Activated T-cell treated with anti-CD3 and anti-CD28 coated beads, Interleukin-2, amount 50 U/mL, for 4 hours (primary cell): ENCODE results near the gene CLIC6. TPM values are rescaled to one million over a fixed set of nuclear protein-coding genes. Genes with fewer than 3 reads are reported as not detected.
"Not testable (repeated sequence)": the region's sequence is repeated elsewhere in the genome, so short reads cannot be mapped to it uniquely, and the experiment has no call there.

Experiments
- ATAC-seq, 2 donors: fragments of 200-7000 bp; cut with Tn5 transposase; one replicate each; pipeline ENCODE4 v1.10.0; 2021
- DNase-seq: peaks from one replicate; pipeline ENCODE4 v3.0.0-alpha.2; 2020
- H3K27me3 Mint-ChIP-seq: one replicate; pipeline ENCODE4 v1.8.0; 2021; ENCODE audit warnings: low read depth, mixed read lengths
- H3K36me3 Mint-ChIP-seq: one replicate; pipeline ENCODE4 v1.8.0; 2022; ENCODE audit warnings: mixed read lengths; ENCODE audit not compliant: insufficient read depth
- H3K4me1 Mint-ChIP-seq: one replicate; pipeline ENCODE4 v1.8.0; 2021; ENCODE audit warnings: low read depth, mixed read lengths
- H3K4me3 Mint-ChIP-seq: one replicate; pipeline ENCODE4 v1.8.0; 2021; ENCODE audit warnings: mild to moderate bottlenecking, moderate library complexity, mixed read lengths
- H3K9me3 Mint-ChIP-seq: one replicate; pipeline ENCODE4 v1.8.0; 2021; ENCODE audit warnings: mixed read lengths
- total RNA-seq, 3 donors: library from RNA; stranded (reverse); gene quantifications; one replicate each; pipeline ENCODE4 v1.2.1, GENCODE V29; 2021

The CLIC6 gene
- total RNA-seq, 3 donors from 2014 or later: 0.11 to 0.38 (median 0.13) TPM

GRCh38 chr21:34642211-34643075 lies 26.4 kb upstream of the CLIC6 start:
- ATAC-seq (no peak), DNase-seq (no peak)
- Mint-ChIP-seq H3K27me3 (peaks cover 3% of the 10 kb centered on the region), H3K9me3 (no peaks in the 10 kb centered on the region), H3K4me1 (peaks cover 17% of the 10 kb centered on the region), H3K4me3 (no peak overlapping the region), H3K36me3 (no peaks in the 10 kb centered on the region)

DNA sequence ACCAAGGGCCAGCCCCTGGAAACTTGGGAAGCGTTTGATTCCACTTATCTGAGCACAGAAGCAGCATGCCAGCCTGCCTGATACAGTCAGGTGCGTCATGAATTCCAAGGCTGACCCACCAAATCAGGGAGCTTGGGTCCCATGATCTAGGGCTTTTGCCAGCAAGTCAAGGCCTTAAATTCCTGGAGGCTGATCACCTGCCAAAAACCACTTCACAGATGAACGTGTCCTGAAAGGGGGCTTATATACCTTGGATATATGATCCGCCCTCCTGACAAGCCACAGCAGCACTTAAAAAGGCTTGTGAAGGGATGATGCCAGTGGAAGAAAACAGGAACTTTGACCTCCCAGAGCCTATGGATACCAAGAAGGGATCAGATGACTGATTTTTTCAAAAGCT lies 24.0 kb upstream of the CLIC6 start:
- Mint-ChIP-seq H3K36me3 (no peaks in the 10 kb centered on the region), H3K27me3 (peaks cover 8% of the 10 kb centered on the region), H3K9me3 (no peaks in the 10 kb centered on the region), H3K4me1 (peaks cover 12% of the 10 kb centered on the region), H3K4me3 (no peak overlapping the region)
- ATAC-seq (no peak), DNase-seq (no peak)

DNA sequence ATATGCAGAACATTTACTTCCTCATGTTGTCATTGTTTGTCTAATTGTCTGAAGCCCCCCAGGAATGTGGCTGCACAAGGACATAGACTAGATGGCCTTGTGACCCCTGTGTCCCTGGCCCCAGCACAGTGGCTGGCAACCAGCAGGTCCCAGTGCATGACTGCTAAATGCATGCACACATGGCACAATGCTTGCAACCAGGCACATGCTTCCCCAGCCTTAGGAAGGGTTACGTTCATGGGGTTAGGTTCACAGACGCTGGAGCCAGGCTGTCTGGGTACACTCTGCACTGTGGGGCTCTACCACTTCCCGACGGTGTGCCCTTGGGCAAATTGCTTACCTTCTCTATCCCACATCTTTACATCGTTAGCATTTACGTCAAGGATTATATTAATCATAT lies 21.2 kb upstream of the CLIC6 start:
- ATAC-seq: no peak
- no peak for DNase-seq
- Mint-ChIP-seq H3K4me3 (no peak overlapping the region), H3K36me3 (peaks cover 1% of the 10 kb centered on the region), H3K9me3 (peaks cover 5% of the 10 kb centered on the region), H3K4me1 (no peaks in the 10 kb centered on the region), H3K27me3 (peaks cover 15% of the 10 kb centered on the region)

DNA sequence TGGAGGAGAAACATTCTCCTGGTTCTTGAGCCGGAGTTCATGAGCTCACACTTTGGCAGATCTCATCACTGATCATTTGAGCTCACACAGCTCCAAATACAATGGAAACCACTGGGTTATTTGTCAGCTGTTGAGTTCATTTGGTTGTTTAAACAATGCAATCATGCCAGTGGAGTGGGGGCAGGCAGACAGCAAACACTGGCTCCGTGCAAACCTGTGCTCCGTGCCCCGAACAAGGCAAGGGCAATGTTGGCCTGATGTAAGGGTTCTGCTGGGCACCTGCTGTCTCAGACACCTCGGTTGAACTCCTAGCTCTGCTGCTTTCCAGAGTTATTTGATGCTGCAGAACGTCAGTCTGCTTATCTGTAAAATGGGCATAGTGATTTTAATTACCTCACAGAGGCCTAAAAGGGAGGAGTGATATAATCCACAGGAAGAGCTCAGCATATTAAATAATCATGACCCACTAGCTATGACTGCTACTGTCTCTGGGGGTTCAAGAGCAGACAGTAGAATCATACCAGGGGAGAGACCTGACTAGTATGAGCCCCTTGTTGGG lies 20.0 kb upstream of the CLIC6 start:
- H3K27me3 Mint-ChIP-seq: peaks cover 26% of the 10 kb centered on the region
- DNase-seq (no peak), ATAC-seq (no peak)
- H3K4me3 Mint-ChIP-seq: no peak overlapping the region
- peaks cover 1% of the 10 kb centered on the region for H3K36me3 Mint-ChIP-seq
- H3K4me1 Mint-ChIP-seq: no peaks in the 10 kb centered on the region
- H3K9me3 Mint-ChIP-seq: peaks cover 5% of the 10 kb centered on the region

- Mint-ChIP-seq H3K27me3 (peaks cover 28% of the 10 kb centered on the region), H3K4me1 (no peaks in the 10 kb centered on the region), H3K9me3 (peaks cover 5% of the 10 kb centered on the region), H3K36me3 (peaks cover 1% of the 10 kb centered on the region), H3K4me3 (no peak overlapping the region)
- DNase-seq (no peak), ATAC-seq (no peak)
Measured at GRCh38 chr21:34649400-34649799, 19.4 kb upstream of the CLIC6 start.

GRCh38 chr21:34650861-34651431 lies 17.8 kb upstream of the CLIC6 start:
- peaks cover 36% of the 10 kb centered on the region for H3K27me3 Mint-ChIP-seq
- H3K4me3 Mint-ChIP-seq: no peak overlapping the region
- no peak for DNase-seq
- H3K9me3 Mint-ChIP-seq: peaks cover 5% of the 10 kb centered on the region
- no peaks in the 10 kb centered on the region for H3K4me1 Mint-ChIP-seq
- ATAC-seq: no peak
- H3K36me3 Mint-ChIP-seq: peaks cover 1% of the 10 kb centered on the region

DNA sequence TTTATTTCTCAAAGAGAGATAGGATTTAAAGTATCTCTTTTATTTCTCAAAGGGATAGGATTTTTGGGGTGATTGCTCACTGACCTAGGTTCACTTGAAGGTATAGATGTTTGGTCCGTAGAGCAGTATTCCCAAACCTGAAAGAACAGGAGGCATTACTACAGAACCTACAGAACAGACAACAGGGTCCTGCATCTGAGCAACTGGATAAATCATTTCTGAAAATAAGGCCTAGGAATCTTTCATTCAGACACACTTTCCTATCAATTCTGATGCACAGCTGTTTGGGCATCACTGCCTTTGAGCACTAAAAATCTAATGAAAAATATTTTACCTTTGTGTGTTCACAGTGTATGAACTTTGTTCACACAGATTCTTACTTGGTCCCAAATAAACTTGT lies 17.2 kb upstream of the CLIC6 start:
- Mint-ChIP-seq H3K36me3 (peaks cover 1% of the 10 kb centered on the region), H3K4me1 (no peaks in the 10 kb centered on the region), H3K4me3 (no peak overlapping the region), H3K9me3 (peaks cover 5% of the 10 kb centered on the region), H3K27me3 (peaks cover 41% of the 10 kb centered on the region)
- DNase-seq: no peak
- no peak for ATAC-seq

GRCh38 chr21:34653522-34653921 lies 15.3 kb upstream of the CLIC6 start:
- Mint-ChIP-seq H3K9me3 (peaks cover 5% of the 10 kb centered on the region), H3K4me1 (no peaks in the 10 kb centered on the region), H3K36me3 (peaks cover 1% of the 10 kb centered on the region), H3K4me3 (no peak overlapping the region), H3K27me3 (peaks cover 51% of the 10 kb centered on the region)
- no peak for ATAC-seq
- DNase-seq: no peak

- no peaks in the 10 kb centered on the region for H3K4me1 Mint-ChIP-seq
- peaks cover 26% of the 10 kb centered on the region for H3K9me3 Mint-ChIP-seq
- peaks cover 3% of the 10 kb centered on the region for H3K36me3 Mint-ChIP-seq
- peaks cover 25% of the 10 kb centered on the region for H3K27me3 Mint-ChIP-seq
- DNase-seq (no peak), ATAC-seq (no peak)
- H3K4me3 Mint-ChIP-seq: no peak overlapping the region
Measured at GRCh38 chr21:34661848-34662247, 6.9 kb upstream of the CLIC6 start.

DNA sequence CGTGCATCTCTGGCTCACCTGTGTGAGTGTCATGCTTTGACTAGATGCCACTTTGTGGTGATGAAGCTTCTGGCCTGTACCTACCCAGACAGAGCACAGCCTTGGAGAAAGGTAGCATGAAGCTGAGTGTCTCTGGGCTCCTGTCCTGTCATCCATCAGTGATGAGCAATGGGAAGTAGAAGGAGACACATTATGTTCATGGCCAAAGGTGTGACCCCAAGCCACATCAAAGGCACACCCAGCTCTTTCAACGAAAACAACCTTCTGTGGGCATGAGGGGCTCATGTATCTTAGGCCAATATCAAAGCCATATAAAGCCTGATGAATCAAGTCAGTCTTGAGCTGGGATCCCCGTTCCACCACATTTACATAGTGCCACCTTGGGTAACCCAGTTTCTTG lies 1.0 kb upstream of the CLIC6 start:
- ATAC-seq (no peak), DNase-seq (no peak)
- no peak overlapping the region for H3K4me3 Mint-ChIP-seq
- peaks cover under 1% of the 10 kb centered on the region for H3K9me3 Mint-ChIP-seq
- peaks cover 10% of the 10 kb centered on the region for H3K4me1 Mint-ChIP-seq
- peaks cover 48% of the 10 kb centered on the region for H3K27me3 Mint-ChIP-seq
- H3K36me3 Mint-ChIP-seq: no peaks in the 10 kb centered on the region

GRCh38 chr21:34669149-34669879 lies 520 bp downstream of the CLIC6 start:
- DNase-seq: no peak
- H3K4me1 Mint-ChIP-seq: peaks cover 10% of the 10 kb centered on the region
- peaks cover 61% of the 10 kb centered on the region for H3K27me3 Mint-ChIP-seq

DNA sequence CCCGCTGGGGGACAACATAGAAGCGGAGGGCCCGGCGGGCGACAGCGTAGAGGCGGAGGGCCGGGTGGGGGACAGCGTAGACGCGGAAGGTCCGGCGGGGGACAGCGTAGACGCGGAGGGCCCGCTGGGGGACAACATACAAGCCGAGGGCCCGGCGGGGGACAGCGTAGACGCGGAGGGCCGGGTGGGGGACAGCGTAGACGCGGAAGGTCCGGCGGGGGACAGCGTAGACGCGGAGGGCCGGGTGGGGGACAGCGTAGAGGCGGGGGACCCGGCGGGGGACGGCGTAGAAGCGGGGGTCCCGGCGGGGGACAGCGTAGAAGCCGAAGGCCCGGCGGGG lies 1.1 kb downstream of the CLIC6 start:
- not testable (repeated sequence) for H3K4me3 Mint-ChIP-seq, H3K4me1 Mint-ChIP-seq, ATAC-seq, H3K36me3 Mint-ChIP-seq, DNase-seq, H3K9me3 Mint-ChIP-seq
- peaks cover 63% of the 10 kb centered on the region for H3K27me3 Mint-ChIP-seq

More at GRCh38 chr21:34669149-34669879, 520 bp downstream of the CLIC6 start:
- Mint-ChIP-seq H3K36me3 (no peaks in the 10 kb centered on the region), H3K4me3 (peak overlapping the region; percentile 38), H3K9me3 (no peaks in the 10 kb centered on the region)
- peak; percentile 71 to 79 for ATAC-seq

DNA sequence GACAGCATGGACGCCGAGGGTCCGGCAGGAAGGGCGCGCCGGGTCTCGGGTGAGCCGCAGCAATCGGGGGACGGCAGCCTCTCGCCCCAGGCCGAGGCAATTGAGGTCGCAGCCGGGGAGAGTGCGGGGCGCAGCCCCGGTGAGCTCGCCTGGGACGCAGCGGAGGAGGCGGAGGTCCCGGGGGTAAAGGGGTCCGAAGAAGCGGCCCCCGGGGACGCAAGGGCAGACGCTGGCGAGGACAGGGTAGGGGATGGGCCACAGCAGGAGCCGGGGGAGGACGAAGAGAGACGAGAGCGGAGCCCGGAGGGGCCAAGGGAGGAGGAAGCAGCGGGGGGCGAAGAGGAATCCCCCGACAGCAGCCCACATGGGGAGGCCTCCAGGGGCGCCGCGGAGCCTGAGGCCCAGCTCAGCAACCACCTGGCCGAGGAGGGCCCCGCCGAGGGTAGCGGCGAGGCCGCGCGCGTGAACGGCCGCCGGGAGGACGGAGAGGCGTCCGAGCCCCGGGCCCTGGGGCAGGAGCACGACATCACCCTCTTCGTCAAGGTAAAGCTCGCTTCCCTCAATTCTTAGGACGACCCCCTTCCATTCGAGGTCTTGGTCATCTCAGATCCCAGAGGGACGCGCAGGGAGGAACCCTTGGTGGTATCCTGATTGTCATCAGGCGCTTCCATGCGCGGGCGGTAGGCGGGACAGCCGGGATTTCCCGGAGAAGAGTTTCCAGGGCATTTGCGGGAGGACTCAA lies 1.6 kb downstream of the CLIC6 start:
- H3K4me1 Mint-ChIP-seq: peaks cover 10% of the 10 kb centered on the region
- H3K36me3 Mint-ChIP-seq: no peaks in the 10 kb centered on the region
- ATAC-seq: peak; percentile 44 to 49
- H3K4me3 Mint-ChIP-seq: no peak overlapping the region
- H3K27me3 Mint-ChIP-seq: peaks cover 65% of the 10 kb centered on the region
- no peak for DNase-seq
- H3K9me3 Mint-ChIP-seq: no peaks in the 10 kb centered on the region

DNA sequence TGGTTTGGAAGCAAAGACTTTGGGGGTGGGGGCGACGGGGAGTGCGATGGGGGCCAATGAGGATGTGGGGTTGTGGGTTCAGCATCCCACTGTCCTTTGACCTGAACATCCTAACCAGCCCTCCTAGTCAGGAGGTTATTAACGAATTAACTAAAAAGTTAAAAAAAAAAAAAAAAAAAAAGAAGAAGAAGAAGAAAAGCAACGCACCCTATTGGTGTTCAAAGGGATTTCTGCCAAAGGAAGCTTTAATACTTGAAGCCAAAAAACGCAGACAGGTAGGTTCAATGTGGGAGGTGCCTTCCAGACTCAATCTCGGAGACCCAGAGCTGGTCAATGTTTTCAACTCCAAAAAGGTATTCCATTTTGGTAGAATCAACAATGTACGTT lies 2.2 kb downstream of the CLIC6 start:
- Mint-ChIP-seq H3K4me1 (peaks cover 10% of the 10 kb centered on the region), H3K36me3 (no peaks in the 10 kb centered on the region), H3K9me3 (no peaks in the 10 kb centered on the region), H3K4me3 (no peak overlapping the region), H3K27me3 (peaks cover 66% of the 10 kb centered on the region)
- DNase-seq (no peak), ATAC-seq (no peak)
